ENCODE results near the gene NR1D1.

Gene NR1D1

GRCh38 chr17:40060887-40061608 lies 39.3 kb downstream of the NR1D1 start:
- DNase-seq, result no peak

- DNase-seq, result no peak
These were observed 40.5 kb downstream of the NR1D1 start for GRCh38 chr17:40059729-40060475.

GRCh38 chr17:40058865-40059264 lies 41.5 kb downstream of the NR1D1 start:
- no peak for DNase-seq

GRCh38 chr17:40058186-40058784 lies 42.1 kb downstream of the NR1D1 start:
- no peak for DNase-seq

- no peak for DNase-seq
These were observed 43.9 kb downstream of the NR1D1 start for GRCh38 chr17:40056379-40057015.

Measured in CD4-positive, alpha-beta T cell treated with Interleukin-6 for 4 hours (primary cell).